GM23338 (cell line): Measurements from ENCODE around the gene DOCK1. TPM values are rescaled to one million over a fixed set of nuclear protein-coding genes. Genes with fewer than 3 reads are reported as not detected.

Experiments
- ATAC-seq: fragments of 200-7000 bp; cut with Tn5 transposase; 3 replicates; pipeline ENCODE4 v1.9.1; 2020
- DNase-seq: peaks from one replicate; pipeline ENCODE4 v3.0.0-alpha.2; 2015; ENCODE audit warnings: low spot score
- H2AFZ ChIP-seq: fragments of 200-600 bp; sonication (generic); 2 replicates; pipeline ENCODE4 v1.8.0; 2016; ENCODE audit warnings: antibody characterized with exemption, mild to moderate bottlenecking, moderate library complexity
- H3F3A ChIP-seq: fragments of 200-600 bp; sonication (generic); replicated peaks from 2 replicates; pipeline ENCODE4 v1.8.0; 2017; ENCODE audit warnings: antibody characterized with exemption, mixed run types, low read depth
- H3K27ac ChIP-seq: fragments of 200-600 bp; sonication (generic); 2 replicates; pipeline ENCODE4 v1.6.1; 2016; ENCODE audit warnings: low read depth
- H3K27me3 ChIP-seq: fragments of 200-600 bp; sonication (generic); 2 replicates; pipeline ENCODE4 v1.8.0; 2016; ENCODE audit warnings: mild to moderate bottlenecking, mixed run types, moderate library complexity; ENCODE audit not compliant: insufficient read depth
- H3K36me3 ChIP-seq: fragments of 200-600 bp; sonication (generic); 2 replicates; pipeline ENCODE4 v1.8.0; 2016; ENCODE audit warnings: mild to moderate bottlenecking; ENCODE audit not compliant: insufficient read depth
- H3K4me1 ChIP-seq: fragments of 200-600 bp; sonication (generic); 2 replicates; pipeline ENCODE4 v1.8.0; 2016; ENCODE audit warnings: mild to moderate bottlenecking, moderate library complexity; ENCODE audit not compliant: insufficient read depth
- H3K4me2 ChIP-seq: fragments of 200-600 bp; sonication (generic); 2 replicates; pipeline ENCODE4 v1.7.1; 2017; ENCODE audit warnings: mixed run types
- H3K4me3 ChIP-seq: fragments of 200-600 bp; sonication (generic); 2 replicates; pipeline ENCODE4 v1.6.1; 2016; ENCODE audit warnings: mixed run types
- H3K79me2 ChIP-seq: fragments of 200-600 bp; sonication (generic); replicated peaks from 2 replicates; pipeline ENCODE4 v1.8.0; 2017; ENCODE audit warnings: mild to moderate bottlenecking; ENCODE audit not compliant: insufficient read depth
- H3K9me2 ChIP-seq: fragments of 200-600 bp; sonication (generic); 2 replicates; pipeline ENCODE4 v1.8.0; 2017; ENCODE audit not compliant: insufficient read depth
- H4K20me1 ChIP-seq: fragments of 200-600 bp; sonication (generic); replicated peaks from 2 replicates; pipeline ENCODE4 v1.8.0; 2017; ENCODE audit warnings: mild to moderate bottlenecking; ENCODE audit not compliant: insufficient read depth
- H3K27ac Mint-ChIP-seq: 2 replicates; pipeline ENCODE4 v1.8.0; 2020; ENCODE audit warnings: inconsistent platforms, mild to moderate bottlenecking, moderate library complexity, mixed read lengths
- H3K27me3 Mint-ChIP-seq: 3 replicates; pipeline ENCODE4 v1.8.0; 2022; ENCODE audit warnings: low read depth, mild to moderate bottlenecking, moderate library complexity, mixed read lengths, inconsistent platforms; ENCODE audit not compliant: insufficient read depth, poor library complexity
- H3K36me3 Mint-ChIP-seq: 3 replicates; pipeline ENCODE4 v1.8.0; 2021; ENCODE audit warnings: low read depth, mild to moderate bottlenecking, inconsistent platforms, moderate library complexity, mixed read lengths
- H3K4me1 Mint-ChIP-seq: 3 replicates; pipeline ENCODE4 v1.8.0; 2020; ENCODE audit warnings: mild to moderate bottlenecking, inconsistent platforms, mixed read lengths
- H3K4me3 Mint-ChIP-seq: 3 replicates; pipeline ENCODE4 v1.8.0; 2021; ENCODE audit warnings: moderate library complexity, mild to moderate bottlenecking, inconsistent platforms, mixed read lengths
- H3K9me3 Mint-ChIP-seq: 3 replicates; pipeline ENCODE4 v1.8.0; 2020; ENCODE audit warnings: moderate library complexity, mild to moderate bottlenecking, inconsistent platforms, mixed read lengths
- ETS1 ChIP-seq: IDR thresholded peaks from 2 replicates; pipeline ENCODE4 v1.6.1; 2016; ENCODE audit warnings: antibody characterized with exemption
- EZH2 ChIP-seq: fragments of 200-600 bp; sonication (generic); IDR thresholded peaks from one replicate; pipeline ENCODE4 v1.8.0; 2017; ENCODE audit warnings: antibody characterized with exemption, mild to moderate bottlenecking, low read depth; ENCODE audit not compliant: unreplicated experiment
- EZH2phosphoT487 ChIP-seq: fragments of 200-600 bp; sonication (generic); IDR thresholded peaks from one replicate; pipeline ENCODE4 v1.8.1; 2018; ENCODE audit warnings: antibody characterized with exemption; ENCODE audit not compliant: unreplicated experiment
- NANOG ChIP-seq: IDR thresholded peaks from 2 replicates; pipeline ENCODE4 v1.6.1; 2016; ENCODE audit warnings: antibody characterized with exemption, borderline replicate concordance
- POLR2AphosphoS5 ChIP-seq: IDR thresholded peaks from 2 replicates; pipeline ENCODE4 v1.6.1; 2016; ENCODE audit warnings: antibody characterized with exemption, low read depth
- REST ChIP-seq: IDR thresholded peaks from one replicate; pipeline ENCODE4 v1.6.1; 2018; ENCODE audit warnings: antibody characterized with exemption; ENCODE audit not compliant: unreplicated experiment
- STAT1 ChIP-seq: IDR thresholded peaks from one replicate; pipeline ENCODE4 v1.6.1; 2016; ENCODE audit warnings: antibody characterized with exemption; ENCODE audit not compliant: unreplicated experiment
- ZNF331 ChIP-seq: fragments of 250-450 bp; sonication (Bioruptor Pico); IDR thresholded peaks from 2 replicates; pipeline ENCODE4 v1.5.0; 2020; ENCODE audit warnings: low read depth, mild to moderate bottlenecking, moderate library complexity
- ZNF462 ChIP-seq: fragments of 250-450 bp; sonication (Bioruptor Pico); IDR thresholded peaks from 2 replicates; pipeline ENCODE4 v1.5.0; 2020; ENCODE audit warnings: mild to moderate bottlenecking, moderate library complexity
- polyA plus RNA-seq: library from polyadenylated mRNA; unstranded; fragments of >200 nt; fragmentation: Nextera tagmentation; extraction: Ambion mirVana; gene quantifications from 2 replicates; pipeline ENCODE4 v1.2.1, GENCODE V29; 2016
- total RNA-seq: library from RNA; depleted of rRNA; stranded (reverse); fragments of >200 nt; shearing (Covaris generic); gene quantifications from 2 replicates; pipeline ENCODE4 v1.2.3, GENCODE V29; 2014

Gene DOCK1
- total and polyA plus RNA-seq, 2 experiments from 2014 or later: 13.2 to 55.3 TPM

DNA sequence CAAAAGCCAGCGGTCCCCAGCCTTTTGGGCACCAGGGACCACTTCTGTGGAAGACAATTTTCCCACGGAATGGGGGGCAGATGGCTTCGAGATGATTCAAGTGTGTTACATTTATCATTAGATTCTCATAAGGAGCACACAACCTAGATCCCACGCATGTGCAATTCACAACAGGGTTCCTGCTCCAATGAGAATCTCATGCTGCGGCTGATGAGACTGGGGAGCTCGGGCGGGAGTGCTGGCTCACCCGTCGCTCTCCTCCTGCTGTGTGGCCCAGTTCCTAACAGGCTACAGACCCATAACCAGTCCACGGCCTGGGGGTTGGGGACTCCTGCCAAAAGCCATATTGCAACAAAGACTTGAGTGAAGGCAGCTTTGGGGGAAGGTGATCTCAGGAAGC, 26.6 kb upstream of the DOCK1 start (continued):
- TF ChIP-seq ZNF462 (CRISPR knock-in tag) (no peak), EZH2phosphoT487 (no peak), NANOG (no peak)

DNA sequence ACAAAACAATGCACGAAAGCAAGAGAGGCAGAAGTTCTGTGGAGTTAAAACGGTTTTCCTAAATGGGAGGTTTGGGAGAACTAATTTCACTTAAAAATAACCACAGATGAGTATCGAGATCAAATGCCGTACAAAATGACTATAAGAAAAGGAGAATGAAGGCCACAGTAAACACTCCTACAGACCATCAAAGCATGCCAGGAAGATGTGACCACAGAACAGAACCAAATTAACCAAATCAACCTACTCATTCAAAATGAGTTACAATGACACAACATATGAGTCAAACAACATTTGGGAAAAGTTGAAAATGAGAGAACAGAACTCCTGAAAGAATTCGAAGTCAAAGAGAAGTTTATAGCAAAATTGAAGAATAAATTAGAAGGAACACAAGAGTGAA, 24.3 kb upstream of the DOCK1 start:
- H3K9me3 Mint-ChIP-seq: peaks cover 5% of the 10 kb centered on the region; the same call in 1 of the 3 replicates
- peaks cover 9% of the 10 kb centered on the region; the same call in 1 of the 2 replicates for H3K9me2 ChIP-seq
- ATAC-seq: no peak
- peaks cover 19% of the 10 kb centered on the region for H3K4me1 Mint-ChIP-seq
- H3K4me3 ChIP-seq: no peak overlapping the region
- H3K79me2 ChIP-seq: no peaks in the 10 kb centered on the region
- no peak overlapping the region for H3K4me2 ChIP-seq
- 0 out of 3 replicates have a peak overlapping the region, but pooled peaks have one; percentile 27 for H3K4me3 Mint-ChIP-seq
- H4K20me1 ChIP-seq: no peaks in the 10 kb centered on the region
- H3K27me3 Mint-ChIP-seq: peaks cover 4% of the 10 kb centered on the region
- DNase-seq: no peak
- no peak overlapping the region for H3K27ac Mint-ChIP-seq
- H3K4me1 ChIP-seq: peaks cover 11% of the 10 kb centered on the region
- H3F3A ChIP-seq: no peaks in the 10 kb centered on the region
- peak overlapping the region; percentile 72; the same call in 1 of the 2 replicates for H2AFZ ChIP-seq
- H3K36me3 ChIP-seq: no peaks in the 10 kb centered on the region
- H3K36me3 Mint-ChIP-seq: no peaks in the 10 kb centered on the region
- no peaks in the 10 kb centered on the region for H3K27me3 ChIP-seq
- H3K27ac ChIP-seq: no peak overlapping the region
- TF ChIP-seq REST (no peak), ETS1 (no peak), STAT1 (no peak), POLR2AphosphoS5 (no peak), EZH2 (no peak), ZNF331 (CRISPR knock-in tag) (no peak), EZH2phosphoT487 (no peak)
